ENCODE data around the gene HENMT1.

DNA sequence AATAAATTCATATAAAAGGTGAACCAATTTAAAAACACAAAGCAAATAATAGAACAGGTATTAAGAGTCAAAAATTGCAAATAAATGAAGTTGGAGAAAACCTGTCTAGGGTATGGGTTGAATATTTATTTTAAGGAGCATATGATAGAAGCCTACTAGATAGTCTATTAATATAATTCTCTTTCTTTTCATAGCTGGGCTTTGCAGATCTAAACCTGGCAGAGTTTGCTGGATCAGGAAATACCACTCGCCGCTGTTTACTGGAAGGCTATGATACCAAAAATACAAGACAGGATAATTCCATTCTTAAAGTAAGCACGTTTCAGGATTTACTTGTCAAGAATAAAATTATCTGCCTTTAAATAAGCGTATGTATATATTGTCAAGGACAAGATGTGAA lies 48.9 kb downstream of the HENMT1 start:
- TF ChIP-seq CTCF (IDR thresholded peaks at IDR 0.05) (no peak), EP300 (IDR thresholded peaks at IDR 0.05; ENCODE audit: borderline replicate concordance in 1 of 2, low read depth in 1 of 2, low read length in 1 of 2) (no peak), RAD21 (IDR thresholded peaks at IDR 0.05; ENCODE audit: low read length) (no peak), ELF1 (IDR thresholded peaks at IDR 0.05) (no peak), ZBTB33 (IDR thresholded peaks at IDR 0.05; ENCODE audit: borderline replicate concordance, low read depth) (no peak), YY1 (IDR thresholded peaks at IDR 0.05; ENCODE audit: low read depth) (no peak), TAF1 (IDR thresholded peaks at IDR 0.05; ENCODE audit: borderline replicate concordance, low read depth, low read length) (no peak), USF1 (IDR thresholded peaks at IDR 0.05; ENCODE audit: borderline replicate concordance, low read depth) (no peak), EZH2phosphoT487 (IDR thresholded peaks at IDR 0.05; ENCODE audit: borderline replicate concordance, low read depth) (no peak), MXI1 (IDR thresholded peaks at IDR 0.05; ENCODE audit: low read depth, low read length) (no peak), RCOR1 (IDR thresholded peaks at IDR 0.05; ENCODE audit: low read length) (no peak), SMC3 (IDR thresholded peaks at IDR 0.05; ENCODE audit: low read depth, low read length) (no peak), TEAD4 (IDR thresholded peaks at IDR 0.05; ENCODE audit: borderline replicate concordance, insufficient read depth) (no peak)
